HEK293T (cell line): Measurements from ENCODE around the gene AGFG1.

ENCODE experiments used
- CTCF ChIA-PET: fragments of 350-600 bp; formaldehyde crosslinking; extraction: SDS; loops from one replicate; lab custom pipeline; 2021; ENCODE audit warnings: antibody characterized with exemption, inconsistent platforms; lab: Yijun Ruan, JAX
- POLR2A ChIA-PET: fragments of 350-600 bp; formaldehyde crosslinking; extraction: SDS; loops from one replicate; lab custom pipeline; 2020; ENCODE audit warnings: antibody characterized with exemption, inconsistent platforms; lab: Yijun Ruan, JAX
- DNase-seq: peaks from one replicate; pipeline ENCODE4 v3.0.0; 2012; ENCODE audit warnings: mixed read lengths; ENCODE audit errors: extremely low spot score
- ARNT ChIP-seq: fragments of 450-650 bp; IDR thresholded peaks from 2 replicates; pipeline ENCODE4 v1.6.1; 2017; ENCODE audit warnings: mild to moderate bottlenecking
- BHLHE40 ChIP-seq: fragments of 450-650 bp; IDR thresholded peaks from 2 replicates; pipeline ENCODE4 v1.6.1; 2016; ENCODE audit warnings: mild to moderate bottlenecking, moderate library complexity, borderline replicate concordance
- CTBP1 ChIP-seq: fragments of 450-650 bp; IDR thresholded peaks from 2 replicates; pipeline ENCODE4 v1.6.1; 2016; ENCODE audit warnings: borderline replicate concordance
- ELF4 ChIP-seq: fragments of 450-650 bp; IDR thresholded peaks from 2 replicates; pipeline ENCODE4 v1.6.1; 2017; ENCODE audit warnings: antibody characterized with exemption
- FOXA1 ChIP-seq: fragments of 450-650 bp; IDR thresholded peaks from 2 replicates; pipeline ENCODE4 v1.6.1; 2016; ENCODE audit warnings: mild to moderate bottlenecking
- FOXK2 ChIP-seq: fragments of 450-650 bp; IDR thresholded peaks from 2 replicates; pipeline ENCODE4 v1.6.1; 2016; ENCODE audit warnings: mild to moderate bottlenecking
- FOXM1 ChIP-seq: fragments of 450-650 bp; IDR thresholded peaks from 2 replicates; pipeline ENCODE4 v1.6.1; 2017; ENCODE audit warnings: mild to moderate bottlenecking, borderline replicate concordance
- HDGF ChIP-seq: fragments of 450-650 bp; IDR thresholded peaks from 2 replicates; pipeline ENCODE4 v1.6.1; 2017; ENCODE audit warnings: antibody characterized with exemption, borderline replicate concordance
- L3MBTL2 ChIP-seq: fragments of 450-650 bp; conservative IDR thresholded peaks from 2 replicates; pipeline ENCODE4 v1.6.1; 2016; ENCODE audit warnings: mild to moderate bottlenecking
- LEF1 ChIP-seq: fragments of 450-650 bp; IDR thresholded peaks from 2 replicates; pipeline ENCODE4 v1.6.1; 2017; ENCODE audit warnings: mild to moderate bottlenecking, borderline replicate concordance
- NFRKB ChIP-seq: fragments of 450-650 bp; IDR thresholded peaks from 2 replicates; pipeline ENCODE4 v1.6.1; 2016; ENCODE audit warnings: mild to moderate bottlenecking, moderate library complexity
- PKNOX1 ChIP-seq: fragments of 450-650 bp; IDR thresholded peaks from 2 replicates; pipeline ENCODE4 v1.6.1; 2016
- SP1 ChIP-seq: fragments of 450-650 bp; IDR thresholded peaks from 2 replicates; pipeline ENCODE4 v1.6.1; 2017
- SUZ12 ChIP-seq: fragments of 450-650 bp; IDR thresholded peaks from 2 replicates; pipeline ENCODE4 v1.6.1; 2016; ENCODE audit warnings: mild to moderate bottlenecking
- TARDBP ChIP-seq: fragments of 450-650 bp; IDR thresholded peaks from 2 replicates; pipeline ENCODE4 v1.6.1; 2016
- ZNF384 ChIP-seq: fragments of 450-650 bp; IDR thresholded peaks from 2 replicates; pipeline ENCODE4 v1.6.1; 2016

Gene AGFG1

GRCh38 chr2:227460833-227461232 is 11.1 kb upstream of the AGFG1 start:
- ChIA-PET CTCF (no interaction called here), POLR2A (no interaction called here)
- DNase-seq, result no peak
- no peak for TF ChIP-seq ELF4
- TF ChIP-seq CTBP1, result no peak
- no peak for TF ChIP-seq FOXA1
- no peak for TF ChIP-seq SP1
- TF ChIP-seq NFRKB, result no peak
- no peak for TF ChIP-seq ARNT
- TF ChIP-seq BHLHE40, result no peak
- no peak for TF ChIP-seq L3MBTL2
- no peak for TF ChIP-seq SUZ12
- TF ChIP-seq LEF1, result no peak
- TF ChIP-seq TARDBP, result no peak
- no peak for TF ChIP-seq FOXM1

GRCh38 chr2:227461811-227462461 is 10.0 kb upstream of the AGFG1 start:
- no peak for TF ChIP-seq PKNOX1
- no peak for TF ChIP-seq ARNT
- TF ChIP-seq TARDBP, result no peak
- no peak for TF ChIP-seq ZNF384
- TF ChIP-seq HDGF, result no peak
- TF ChIP-seq SUZ12, result no peak
- no peak for TF ChIP-seq FOXM1
- no peak for TF ChIP-seq CTBP1
- TF ChIP-seq FOXA1, result no peak
- TF ChIP-seq NFRKB, result no peak
- TF ChIP-seq L3MBTL2, result no peak
- TF ChIP-seq FOXK2, result no peak
- TF ChIP-seq ELF4, result no peak
- no peak for TF ChIP-seq LEF1
- TF ChIP-seq SP1, result no peak
- no peak for TF ChIP-seq BHLHE40
- ChIA-PET CTCF (no interaction called here), POLR2A (no interaction called here)
- DNase-seq, result no peak

- DNase-seq, result no peak
- TF ChIP-seq HDGF (no peak), PKNOX1 (no peak), NFRKB (no peak), FOXM1 (no peak), SP1 (no peak), FOXA1 (no peak), BHLHE40 (no peak), ELF4 (no peak)
- ChIA-PET CTCF (no interaction called here), POLR2A (no interaction called here)
Observed at GRCh38 chr2:227462462-227462951, 9.4 kb upstream of the AGFG1 start.

GRCh38 chr2:227462972-227463931 is 8.7 kb upstream of the AGFG1 start:
- no peak for DNase-seq
- POLR2A ChIA-PET, result no interaction called here
- CTCF ChIA-PET, result no interaction called here
- no peak for TF ChIP-seq NFRKB
- no peak for TF ChIP-seq ELF4
- no peak for TF ChIP-seq FOXM1
- no peak for TF ChIP-seq TARDBP
- no peak for TF ChIP-seq CTBP1
- no peak for TF ChIP-seq HDGF
- TF ChIP-seq FOXK2, result no peak
- no peak for TF ChIP-seq SP1
- TF ChIP-seq L3MBTL2, result no peak
- TF ChIP-seq ZNF384, result no peak
- TF ChIP-seq PKNOX1, result no peak
- TF ChIP-seq SUZ12, result no peak
- TF ChIP-seq BHLHE40, result no peak
- no peak for TF ChIP-seq ARNT

GRCh38 chr2:227464361-227464760 is 7.6 kb upstream of the AGFG1 start:
- no peak for DNase-seq
- ChIA-PET POLR2A (no interaction called here), CTCF (no interaction called here)
- TF ChIP-seq L3MBTL2 (no peak), TARDBP (no peak), LEF1 (no peak), ARNT (no peak), FOXK2 (no peak), SP1 (no peak), CTBP1 (no peak), HDGF (no peak), BHLHE40 (no peak), FOXM1 (no peak), FOXA1 (no peak), PKNOX1 (no peak), SUZ12 (no peak), ZNF384 (no peak), NFRKB (no peak), ELF4 (no peak)
